H1 (cell line): ENCODE results near the gene GCKR. TPM values are rescaled to one million over a fixed set of nuclear protein-coding genes. Genes with fewer than 3 reads are reported as not detected.

Experiments used
- CTCF ChIA-PET: fragments of 300-600 bp; sonication (Branson Sonifier 250); formaldehyde crosslinking; loops from one replicate; lab custom pipeline; 2021; ENCODE audit not compliant: partially characterized antibody; lab: Charles Lee
- POLR2A ChIA-PET: fragments of 300-600 bp; sonication (Branson Sonifier 250); formaldehyde crosslinking; loops from one replicate; lab custom pipeline; 2021; ENCODE audit warnings: inconsistent platforms; ENCODE audit not compliant: partially characterized antibody; lab: Charles Lee
- DNase-seq, 2 experiments: peaks; one replicate each; pipeline versions ENCODE4 v3.0.0 to v3.0.0-alpha.2; 2010 to 2022; ENCODE audit warnings: low spot score in 2 of 2, low read depth in 1 of 2, mixed read lengths in 1 of 2
- FAIRE-seq: peaks from 2 replicates; lab custom pipeline; 2011; peaks lifted over from hg19 to GRCh38; lab: Jason Lieb, UNC
- H2AFZ ChIP-seq: 2 replicates; pipeline ENCODE4 v1.8.1; 2012; ENCODE audit warnings: low read length, inconsistent platforms
- H2AK5ac ChIP-seq: 2 replicates; pipeline ENCODE4 v1.6.1; 2013; ENCODE audit warnings: low read depth, low read length
- H2BK120ac ChIP-seq: replicated peaks from 2 replicates; pipeline ENCODE3; 2013; ENCODE audit warnings: low read depth, low read length, inconsistent platforms
- H2BK12ac ChIP-seq: 2 replicates; pipeline ENCODE4 v1.6.1; 2013; ENCODE audit warnings: low read depth, low read length
- H2BK15ac ChIP-seq: 2 replicates; pipeline ENCODE4 v1.6.1; 2013; ENCODE audit warnings: low read length
- H2BK20ac ChIP-seq: 2 replicates; pipeline ENCODE4 v1.6.1; 2013; ENCODE audit warnings: low read length
- H2BK5ac ChIP-seq: 2 replicates; pipeline ENCODE4 v1.6.1; 2013; ENCODE audit warnings: low read depth, low read length
- H3K14ac ChIP-seq: 2 replicates; pipeline ENCODE4 v1.6.1; 2013; ENCODE audit warnings: inconsistent platforms; ENCODE audit not compliant: insufficient read length
- H3K18ac ChIP-seq: 2 replicates; pipeline ENCODE4 v1.6.1; 2013; ENCODE audit warnings: low read length; ENCODE audit errors: extremely low read depth
- H3K23ac ChIP-seq: 2 replicates; pipeline ENCODE4 v1.6.1; 2013; ENCODE audit warnings: inconsistent platforms; ENCODE audit not compliant: insufficient read length
- H3K23me2 ChIP-seq: 2 replicates; pipeline ENCODE4 v1.6.1; 2013; ENCODE audit warnings: low read depth, low read length
- H3K27ac ChIP-seq: 2 replicates; pipeline ENCODE4 v1.6.1; 2011; ENCODE audit warnings: low read depth, low read length, inconsistent platforms
- H3K27me3 ChIP-seq, 4 experiments: replicated peaks in 1 of 4; 1 replicate in 1 of 4; 2 replicates in 3 of 4; pipeline versions ENCODE4 v1.6.1 to v1.8.1; 2011 to 2013; ENCODE audit warnings: low read length in 3 of 4, mild to moderate bottlenecking in 3 of 4, inconsistent platforms in 2 of 4, mixed read lengths in 2 of 4, moderate library complexity in 1 of 4; ENCODE audit not compliant: control insufficient read depth in 3 of 4, insufficient read depth in 3 of 4; ENCODE audit errors: extremely low read depth in 1 of 4
- H3K36me3 ChIP-seq, 4 experiments: 2 replicates each; pipeline versions ENCODE4 v1.6.1 to v1.8.1; 2011 to 2013; ENCODE audit warnings: mild to moderate bottlenecking in 4 of 4, low read length in 3 of 4, moderate library complexity in 2 of 4, control low read depth in 1 of 4, inconsistent platforms in 1 of 4; ENCODE audit not compliant: insufficient read depth in 4 of 4, control insufficient read depth in 2 of 4
- H3K4ac ChIP-seq: replicated peaks from 2 replicates; pipeline ENCODE3; 2013; ENCODE audit warnings: low read length, low read depth, mixed read lengths, inconsistent platforms; ENCODE audit not compliant: insufficient read length
- H3K4me1 ChIP-seq, 4 experiments: replicated peaks in 1 of 4; 1 replicate in 1 of 4; 2 replicates in 3 of 4; pipeline versions ENCODE4 v1.6.1 to v1.8.1; 2011 to 2013; ENCODE audit warnings: low read length in 3 of 4, inconsistent platforms in 2 of 4, mixed read lengths in 1 of 4; ENCODE audit not compliant: insufficient read depth in 4 of 4, control insufficient read depth in 3 of 4
- H3K4me2 ChIP-seq, 2 experiments: 2 replicates each; pipeline versions ENCODE4 v1.6.1 to v1.8.1; 2011 to 2013; ENCODE audit warnings: low read depth in 2 of 2, low read length in 2 of 2, control low read depth in 1 of 2, inconsistent platforms in 1 of 2, mild to moderate bottlenecking in 1 of 2; ENCODE audit not compliant: insufficient read depth in 1 of 2
- H3K4me3 ChIP-seq, 4 experiments: fragments of 200-600, 300-600 bp in 1 of 4; sonication (generic), shearing (Covaris generic), sonication (Bioruptor Twin) in 1 of 4; 2 replicates each; pipeline versions ENCODE4 v1.5.1 to v1.8.1; 2011 to 2016; ENCODE audit warnings: low read length in 4 of 4, low read depth in 3 of 4, control low read depth in 2 of 4, inconsistent platforms in 2 of 4, mild to moderate bottlenecking in 2 of 4, mixed read lengths in 1 of 4, moderate library complexity in 1 of 4; ENCODE audit not compliant: insufficient read depth in 2 of 4; ENCODE audit errors: extremely low read depth in 1 of 4
- H3K56ac ChIP-seq: replicated peaks from 2 replicates; pipeline ENCODE3; 2013; ENCODE audit warnings: low read depth, mild to moderate bottlenecking, mixed read lengths, low read length, inconsistent platforms; ENCODE audit not compliant: insufficient read length
- H3K79me1 ChIP-seq: 2 replicates; pipeline ENCODE4 v1.6.1; 2013; ENCODE audit warnings: low read depth, low read length, control low read depth
- H3K79me2 ChIP-seq, 2 experiments: 2 replicates each; pipeline versions ENCODE4 v1.6.1 to v1.8.1; 2012 to 2013; ENCODE audit warnings: low read length in 2 of 2, mild to moderate bottlenecking in 2 of 2, inconsistent platforms in 1 of 2; ENCODE audit not compliant: insufficient read depth in 2 of 2, control insufficient read depth in 1 of 2
- H3K9ac ChIP-seq, 4 experiments: replicated peaks in 1 of 4; 1 replicate in 1 of 4; 2 replicates in 3 of 4; pipeline versions ENCODE4 v1.6.1 to v1.8.1; 2011 to 2013; ENCODE audit warnings: low read depth in 3 of 4, low read length in 3 of 4, control low read depth in 2 of 4, mild to moderate bottlenecking in 2 of 4, moderate library complexity in 2 of 4, inconsistent platforms in 1 of 4; ENCODE audit errors: extremely low read depth in 1 of 4
- H3K9me3 ChIP-seq, 2 experiments: 2 replicates each; pipeline versions ENCODE4 v1.6.1 to v1.8.1; 2012 to 2013; ENCODE audit warnings: mild to moderate bottlenecking in 2 of 2, moderate library complexity in 2 of 2, control low read depth in 1 of 2, inconsistent platforms in 1 of 2, low read depth in 1 of 2, low read length in 1 of 2, mixed read lengths in 1 of 2; ENCODE audit not compliant: insufficient read depth in 2 of 2
- H4K20me1 ChIP-seq, 2 experiments: replicated peaks in 1 of 2; 2 replicates each; pipeline versions ENCODE3 to v1.8.1; 2011 to 2013; ENCODE audit warnings: inconsistent platforms in 2 of 2, low read length in 2 of 2, mild to moderate bottlenecking in 1 of 2; ENCODE audit not compliant: insufficient read depth in 2 of 2, control insufficient read depth in 1 of 2
- H4K5ac ChIP-seq: 2 replicates; pipeline ENCODE4 v1.6.1; 2013; ENCODE audit warnings: low read length, low read depth, mixed read lengths, inconsistent platforms; ENCODE audit not compliant: insufficient read length
- H4K8ac ChIP-seq: 2 replicates; pipeline ENCODE4 v1.8.0; 2013; ENCODE audit warnings: mild to moderate bottlenecking, moderate library complexity, low read length, inconsistent platforms; ENCODE audit not compliant: insufficient read depth; ENCODE audit errors: extremely low read depth
- H4K91ac ChIP-seq: replicated peaks from 2 replicates; pipeline ENCODE3; 2013; ENCODE audit warnings: low read length, mixed read lengths, inconsistent platforms; ENCODE audit not compliant: insufficient read length
- ASH2L ChIP-seq: fragments of 200-600, 300-600 bp; sonication (generic); IDR thresholded peaks from one replicate; pipeline ENCODE4 v1.7.1; 2017; ENCODE audit warnings: low read length
- CBX8 ChIP-seq: fragments of 300-800, 300-1000 bp; sonication (generic); IDR thresholded peaks from 2 replicates; pipeline ENCODE4 v1.7.1; 2016; ENCODE audit warnings: low read depth, low read length, borderline replicate concordance
- CREB1 ChIP-seq: IDR thresholded peaks from 2 replicates; pipeline ENCODE4 v1.6.1; 2012; ENCODE audit warnings: inconsistent platforms
- EZH2 ChIP-seq: fragments of 200-600 bp; sonication (generic); IDR thresholded peaks from 2 replicates; pipeline ENCODE4 v1.7.1; 2012; ENCODE audit warnings: low read depth, mild to moderate bottlenecking, moderate library complexity, low read length, inconsistent platforms; ENCODE audit not compliant: severe bottlenecking
- GTF2F1 ChIP-seq: IDR thresholded peaks from 2 replicates; pipeline ENCODE4 v1.6.1; 2012; ENCODE audit warnings: low read depth, low read length, improper control_type of control experiment, borderline replicate concordance
- NANOG ChIP-seq: IDR thresholded peaks from 2 replicates; pipeline ENCODE4 v1.6.1; 2011; ENCODE audit warnings: low read length, low read depth, mild to moderate bottlenecking, inconsistent platforms; ENCODE audit not compliant: insufficient read depth, poor library complexity, severe bottlenecking
- RAD21 ChIP-seq, 2 experiments: IDR thresholded peaks in 1 of 2; conservative IDR thresholded peaks in 1 of 2; 2 replicates each; pipeline ENCODE4 v1.6.1; 2011; ENCODE audit warnings: low read depth in 2 of 2, low read length in 2 of 2, improper control_type of control experiment in 1 of 2, inconsistent platforms in 1 of 2, mild to moderate bottlenecking in 1 of 2, moderate library complexity in 1 of 2
- RFX5 ChIP-seq: IDR thresholded peaks from 2 replicates; pipeline ENCODE4 v1.6.1; 2011; ENCODE audit warnings: low read depth, low read length, improper control_type of control experiment, borderline replicate concordance
- SP4 ChIP-seq: IDR thresholded peaks from 2 replicates; pipeline ENCODE4 v1.6.1; 2012; ENCODE audit warnings: low read length, inconsistent platforms
- SUZ12 ChIP-seq: fragments of 200-600 bp; sonication (generic); IDR thresholded peaks from 2 replicates; pipeline ENCODE4 v1.6.1; 2012; ENCODE audit warnings: mild to moderate bottlenecking, inconsistent platforms, low read length, moderate library complexity, mixed read lengths
- TAF1 ChIP-seq: IDR thresholded peaks from 2 replicates; pipeline ENCODE4 v1.6.1; 2011; ENCODE audit warnings: mild to moderate bottlenecking, low read depth, low read length
- WGBS, 2 experiments: shearing (Covaris generic) in 1 of 2; methylation state at CpG; one replicate each; pipeline versions ENCODE4 v1.1.6 to v1.1.7; 2013 to 2015; ENCODE audit warnings: low lambda C conversion rate in 2 of 2, mixed read lengths in 2 of 2, inconsistent platforms in 1 of 2, low coverage in 1 of 2, missing lambda C conversion rate in 1 of 2; ENCODE audit not compliant: insufficient replicate concordance in 2 of 2, insufficient coverage in 1 of 2, insufficient read length in 1 of 2; ENCODE audit errors: extremely low coverage in 1 of 2, missing lambda C conversion rate in 1 of 2; 5-methylcytosine and 5-hydroxymethylcytosine counted together
- polyA plus RNA-seq, 7 experiments: library from polyadenylated mRNA; depleted of rRNA in 3 of 7; stranded (reverse) in 5 of 7; unstranded in 2 of 7; fragments of >200 nt in 5 of 7; fragments of 200-250 nt in 2 of 7; gene quantifications; 1 replicate in 5 of 7; 2 replicates in 1 of 7; 4 replicates in 1 of 7; pipeline versions ENCODE4 v1.2.1 to v1.2.3, GENCODE V29; 2011 to 2013; ENCODE audit warnings: missing spikeins in 2 of 7, mixed read lengths in 2 of 7
- total RNA-seq: library from RNA; stranded (reverse); fragmentation: NEBNext Ultra II Directional; extraction: Animal tissue kit (Norgen Biotek cat#: 25700); gene quantifications from 2 replicates; pipeline ENCODE4 v1.2.1, GENCODE V29; 2021
- TF ChIP-seq, protein P1 (sequence below): IDR thresholded peaks from 2 replicates; pipeline ENCODE4 v1.6.1; 2011; ENCODE audit warnings: low read length, improper control_type of control experiment

GCKR gene
- total and polyA plus RNA-seq, 2 of the 8 experiments (the other 6 are each of a cell fraction or from before 2014, with no cell fraction given) = 0.30 to 1.2 TPM

- Histone ChIP-seq H3K9ac (no peak overlapping the region), H4K20me1 (no peaks in the 10 kb centered on the region), H3K36me3 (no peaks in the 10 kb centered on the region), H2AK5ac (no peak overlapping the region), H3K23ac (no peak overlapping the region), H2BK15ac (no peak overlapping the region), H4K91ac (no peak overlapping the region), H2AFZ (no peak overlapping the region), H2BK120ac (no peak overlapping the region), H3K23me2 (peaks cover 16% of the 10 kb centered on the region), H3K4me2 (no peak overlapping the region), H3K4me3 (no peak overlapping the region), H3K4ac (no peak overlapping the region), H4K5ac (no peak overlapping the region), H2BK20ac (no peak overlapping the region), H2BK12ac (no peak overlapping the region), H3K27me3 (peaks cover 0 to 9% (median 7%) of the 10 kb centered on the region in 4 experiments; a peak in 5 of 7 replicates), H3K56ac (no peak overlapping the region), H4K8ac (no peak overlapping the region), H3K14ac (no peak overlapping the region), H3K79me1 (no peaks in the 10 kb centered on the region; the same call in 1 of the 2 replicates), H2BK5ac (no peak overlapping the region), H3K18ac (no peak overlapping the region), H3K9me3 (no peaks in the 10 kb centered on the region; a peak in 1 of 4 replicates), H3K4me1 (peaks cover 3 to 17% (median 4%) of the 10 kb centered on the region in 4 experiments), H3K79me2 (no peaks in the 10 kb centered on the region), H3K27ac (no peak overlapping the region)
- CTCF ChIA-PET = no interaction called here
- DNase-seq (no peak), FAIRE-seq (no peak)
- WGBS, 2 experiments = 94% methylated on average over 4 of the region's 4 CpGs; no CpG with 5 or more reads in 1 of the 2 experiments
- POLR2A ChIA-PET = interaction anchor here (1.6 kb wide), 1 partner anchor 93 kb away, joined by 4 read pairs; no protein-coding TSS in a partner anchor
- TF ChIP-seq CREB1 (no peak), RAD21 (IDR thresholded peaks at IDR 0.05 in 1 of 2, conservative IDR thresholded peaks at IDR 0.05 in 1 of 2; ENCODE audit: low read depth in 2 of 2, low read length in 2 of 2) (no peak), CBX8 (no peak), GTF2F1 (no peak), SP4 (no peak), SUZ12 (no peak), NANOG (no peak), TAF1 (no peak), EZH2 (no peak), ASH2L (no peak), RFX5 (no peak)
- TF ChIP-seq, protein P1, sequence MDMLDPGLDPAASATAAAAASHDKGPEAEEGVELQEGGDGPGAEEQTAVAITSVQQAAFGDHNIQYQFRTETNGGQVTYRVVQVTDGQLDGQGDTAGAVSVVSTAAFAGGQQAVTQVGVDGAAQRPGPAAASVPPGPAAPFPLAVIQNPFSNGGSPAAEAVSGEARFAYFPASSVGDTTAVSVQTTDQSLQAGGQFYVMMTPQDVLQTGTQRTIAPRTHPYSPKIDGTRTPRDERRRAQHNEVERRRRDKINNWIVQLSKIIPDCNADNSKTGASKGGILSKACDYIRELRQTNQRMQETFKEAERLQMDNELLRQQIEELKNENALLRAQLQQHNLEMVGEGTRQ = no peak
Measured at GRCh38 chr2:27492557-27492956, 4.1 kb upstream of the GCKR start.
